Posterior vena cava (tissue), 2 donors: ENCODE measurements around the gene VWA1. TPM values are rescaled to one million over a fixed set of nuclear protein-coding genes. Genes with fewer than 3 reads are reported as not detected.
"Not testable (repeated sequence)": the region's sequence is repeated elsewhere in the genome, so short reads cannot be mapped to it uniquely, and the experiment has no call there.

ENCODE experiments used
- DNase-seq: peaks from one replicate; pipeline ENCODE4 v3.0.0-alpha.2; 2020; ENCODE audit warnings: low spot score
- intact Hi-C, 2 donors: fragments of 100-400 bp; cut with DNase I; formaldehyde crosslinking; loops; one replicate each; pipeline versions ENCODE4 v1.14.1 to v1.14.2; 2022 to 2023
- total RNA-seq, 2 donors: library from RNA; stranded (reverse); fragmentation: NEBNext Ultra II Directional; extraction: Animal tissue kit (Norgen Biotek cat#: 25700); gene quantifications; one replicate each; pipeline ENCODE4 v1.2.1, GENCODE V29; 2021
- donor health status: DM: yes; HTN: yes; CAD: no.
- donor health status: DM: yes; HTN: yes; CAD: no.

Gene VWA1
- total RNA-seq, 2 donors from 2014 or later, result 59.8 to 67.7 TPM

GRCh38 chr1:1471389-1472052 is 36.0 kb downstream of the VWA1 start, which contains the start of gene ATAD3B:
Gene ATAD3B, plus strand, starts transcription at chr1:1471765. Its CDS starts 120 bp downstream, at chr1:1471885.
- intact Hi-C loops, result no loop called here

GRCh38 chr1:1472053-1472876 is 36.8 kb downstream of the VWA1 start:
- intact Hi-C loops, DNase-seq: not testable (repeated sequence)

More at GRCh38 chr1:1471389-1472052, 36.0 kb downstream of the VWA1 start, which contains the start of gene ATAD3B:
- peak; percentile 98 for DNase-seq

GRCh38 chr1:1476011-1476410 is 40.5 kb downstream of the VWA1 start:
- DNase-seq, intact Hi-C loops: not testable (repeated sequence)

DNA sequence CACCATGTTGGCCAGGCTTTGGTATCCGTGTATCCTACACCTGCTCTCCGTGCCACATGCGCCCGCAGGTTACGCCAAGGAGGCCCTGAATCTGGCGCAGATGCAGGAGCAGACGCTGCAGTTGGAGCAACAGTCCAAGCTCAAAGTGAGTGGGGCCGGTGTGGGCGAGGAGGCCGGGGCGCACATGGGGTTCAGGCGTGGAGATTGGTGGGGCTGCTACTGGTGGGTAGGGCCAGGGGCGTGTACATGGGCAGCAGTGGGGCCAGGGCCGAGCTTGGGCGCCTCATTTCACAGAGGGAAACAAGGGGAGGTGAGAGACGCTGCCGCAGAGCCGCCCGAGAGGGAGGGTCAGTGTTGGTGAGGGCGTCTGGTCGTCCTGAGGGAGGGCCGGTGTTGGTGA is 41.7 kb downstream of the VWA1 start:
- DNase-seq, result no peak
- intact Hi-C loops, result no loop called here

DNA sequence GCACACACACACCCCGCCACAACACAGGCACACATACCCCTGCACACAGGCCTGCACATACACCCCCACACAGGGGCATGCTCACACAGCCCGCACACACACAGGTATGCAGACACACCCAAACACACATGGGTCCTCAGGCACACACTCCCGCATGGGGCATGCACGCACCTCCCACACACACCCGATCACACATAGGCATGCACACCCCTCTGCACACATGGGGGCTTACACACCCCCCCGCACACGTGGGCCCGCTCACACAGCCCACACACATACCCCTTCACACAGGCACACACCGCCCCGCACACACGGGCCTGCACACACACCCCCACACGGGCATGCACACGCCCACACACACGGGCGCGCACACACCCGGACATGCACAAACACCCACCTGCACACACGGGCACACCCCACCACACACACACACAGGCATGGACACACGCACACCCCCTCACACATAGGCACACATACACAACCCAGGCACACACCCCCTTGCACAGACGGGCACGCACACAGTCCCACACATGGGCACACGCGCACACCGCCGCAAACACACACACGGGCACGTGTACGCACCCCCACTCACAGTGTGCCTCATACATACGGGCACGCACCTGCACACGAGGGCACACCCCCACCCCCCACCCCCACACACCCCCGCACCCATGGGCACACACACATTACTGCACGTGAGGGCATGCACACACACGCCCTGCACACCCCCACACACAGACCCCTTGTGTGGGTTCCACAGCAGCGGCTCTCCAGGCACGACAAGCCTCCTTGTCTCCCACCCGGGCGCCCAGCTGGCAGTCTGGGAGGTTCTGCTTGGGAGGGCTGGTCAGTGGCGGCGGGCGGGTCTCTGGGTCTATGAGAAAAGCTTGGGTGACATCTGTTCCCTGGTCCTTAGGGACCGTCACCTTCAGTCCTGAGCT is 44.3 kb downstream of the VWA1 start:
- DNase-seq, result no peak
- intact Hi-C loops, result no loop called here

- DNase-seq, intact Hi-C loops: not testable (repeated sequence)
These were observed 45.0 kb downstream of the VWA1 start for GRCh38 chr1:1480488-1480867.

DNA sequence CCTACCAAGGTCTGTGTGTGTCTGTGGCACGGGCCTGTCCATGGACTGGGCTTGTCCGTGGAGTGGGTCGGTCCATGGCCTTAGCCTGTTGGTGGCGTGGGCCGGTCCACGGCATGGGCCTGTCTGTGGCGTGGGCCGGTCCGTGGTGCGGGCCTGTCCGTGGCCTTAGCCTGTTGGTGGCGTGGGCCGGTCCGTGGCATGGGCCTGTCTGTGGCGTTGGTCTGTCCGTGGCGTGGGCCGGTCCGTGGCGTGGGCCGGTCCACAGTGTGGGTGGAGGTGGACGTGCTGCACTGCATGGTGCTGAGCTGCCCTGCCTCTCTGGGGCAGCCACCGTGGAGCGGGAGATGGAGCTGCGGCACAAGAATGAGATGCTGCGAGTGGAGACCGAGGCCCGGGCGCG is 46.3 kb downstream of the VWA1 start:
- intact Hi-C loops, DNase-seq: not testable (repeated sequence)

DNA sequence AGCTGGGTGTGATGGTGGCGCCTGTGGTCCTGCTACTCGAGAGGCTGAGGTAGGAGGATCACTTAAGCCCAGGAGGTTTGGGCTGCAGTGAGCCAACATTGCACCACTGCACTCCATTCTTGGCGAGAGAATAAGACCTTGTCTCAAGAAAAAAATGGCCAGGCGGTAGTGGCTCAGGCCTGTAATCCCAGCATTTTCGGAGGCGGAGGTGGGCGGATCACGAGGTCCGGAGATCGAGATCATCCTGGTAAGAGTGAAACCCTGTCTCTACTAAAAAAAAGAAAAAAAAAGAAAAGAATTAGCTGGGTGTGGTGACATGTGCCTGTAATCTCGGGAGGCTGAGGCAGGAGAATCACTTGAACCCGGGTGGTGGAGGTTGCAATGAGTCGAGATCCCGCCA is 47.4 kb downstream of the VWA1 start:
- no peak for DNase-seq
- intact Hi-C loops, result no loop called here

DNA sequence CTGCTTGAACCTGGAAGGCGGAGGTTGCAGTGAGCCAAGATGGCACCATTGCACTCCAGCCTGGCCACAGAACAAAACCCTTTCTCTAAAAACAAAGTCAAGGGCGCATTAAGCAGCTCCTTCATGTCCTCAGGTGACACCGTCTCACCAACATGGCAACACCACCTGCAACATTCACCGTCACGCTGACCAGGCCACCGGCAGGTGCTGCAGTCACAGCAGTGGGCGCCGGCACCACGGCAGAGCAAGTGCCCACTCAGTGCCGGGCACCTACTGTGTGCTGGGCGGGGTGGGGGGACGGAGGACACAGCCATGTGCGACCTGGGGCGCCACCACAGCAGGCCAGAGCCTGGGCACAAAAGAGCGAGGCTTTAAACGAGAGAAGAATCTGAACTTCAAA is 48.2 kb downstream of the VWA1 start:
- DNase-seq, result no peak
- intact Hi-C loops, result no loop called here

GRCh38 chr1:1484976-1485750 is 49.7 kb downstream of the VWA1 start:
- intact Hi-C loops, DNase-seq: not testable (repeated sequence)

DNA sequence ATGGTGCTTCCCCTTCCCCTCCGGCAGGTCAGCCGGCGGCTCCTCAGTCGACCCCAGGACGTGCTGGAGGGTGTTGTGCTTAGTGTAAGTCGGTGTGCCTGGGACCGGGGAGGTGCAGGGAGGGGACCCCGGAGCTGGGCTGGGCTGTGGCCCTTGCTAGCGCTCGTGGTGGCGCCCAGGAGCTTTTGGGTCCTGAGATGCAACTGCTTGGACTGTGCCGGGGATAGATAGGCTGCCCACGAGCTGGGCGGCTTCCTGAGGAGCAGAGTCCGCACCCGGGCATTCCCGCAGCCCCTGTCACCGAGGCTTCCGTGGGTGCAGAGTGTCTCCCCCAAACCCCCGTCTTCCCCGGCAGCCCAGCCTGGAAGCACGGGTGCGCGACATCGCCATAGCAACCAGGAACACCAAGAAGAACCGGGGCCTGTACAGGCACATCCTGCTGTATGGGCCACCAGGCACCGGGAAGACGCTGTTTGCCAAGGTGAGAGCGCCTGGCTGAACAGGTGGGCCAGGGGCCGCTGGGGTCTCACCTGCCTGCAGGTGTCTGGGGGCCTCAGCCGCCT is 50.3 kb downstream of the VWA1 start:
- DNase-seq, intact Hi-C loops: not testable (repeated sequence)

DNA sequence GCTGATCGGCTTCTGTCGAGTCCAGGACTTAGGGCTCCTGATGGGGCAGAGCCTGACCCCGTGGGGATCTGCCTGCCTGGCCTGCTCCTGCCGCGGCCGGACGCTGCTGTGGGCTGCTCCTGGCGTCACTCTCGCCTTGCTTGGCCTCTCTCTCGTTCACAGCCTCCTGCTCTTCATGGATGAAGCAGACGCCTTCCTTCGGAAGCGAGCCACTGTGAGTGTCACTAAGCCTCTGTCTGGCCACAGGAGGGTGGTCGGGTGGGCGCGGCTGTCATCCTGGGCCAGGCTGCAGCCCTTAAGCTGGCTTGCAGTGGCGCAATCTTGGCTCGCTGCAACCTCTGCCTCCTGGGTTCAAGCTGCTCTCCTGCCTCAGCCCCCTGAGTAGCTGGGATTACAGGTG is 52.2 kb downstream of the VWA1 start:
- no peak for DNase-seq
- intact Hi-C loops, result no loop called here

DNA sequence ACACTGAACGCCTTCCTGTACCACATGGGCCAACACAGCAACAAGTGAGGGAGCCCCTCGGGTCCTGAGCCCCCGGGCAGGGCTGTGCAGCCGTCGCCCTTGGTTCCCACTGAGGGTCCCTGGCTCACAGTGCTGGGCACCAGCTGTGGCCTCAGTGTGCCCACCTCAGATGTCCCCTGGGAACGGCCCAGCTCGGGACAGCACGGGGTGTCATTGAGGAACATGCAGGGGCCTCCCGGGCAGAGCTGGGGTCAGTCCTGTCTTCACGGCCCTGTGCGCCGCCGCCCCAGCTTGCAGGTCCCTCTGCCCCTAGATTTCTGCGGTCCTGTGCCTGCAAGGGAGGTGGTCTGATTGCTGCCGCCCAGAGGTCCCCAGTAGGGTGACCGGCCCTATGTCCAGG is 53.7 kb downstream of the VWA1 start:
- no peak for DNase-seq
- intact Hi-C loops, result no loop called here

- intact Hi-C loops, result loop anchor here in 1 of 2 donors (5.0 kb wide), 1 partner anchor 1912 kb away; no protein-coding TSS in a partner anchor
- DNase-seq, result no peak
These were observed 54.4 kb downstream of the VWA1 start for GRCh38 chr1:1489861-1490260.

- intact Hi-C loops, result loop anchor here in 1 of 2 donors (5.0 kb wide), 1 partner anchor 1912 kb away; no protein-coding TSS in a partner anchor
- DNase-seq, result no peak
These were observed 55.2 kb downstream of the VWA1 start for GRCh38 chr1:1490633-1491230.

DNA sequence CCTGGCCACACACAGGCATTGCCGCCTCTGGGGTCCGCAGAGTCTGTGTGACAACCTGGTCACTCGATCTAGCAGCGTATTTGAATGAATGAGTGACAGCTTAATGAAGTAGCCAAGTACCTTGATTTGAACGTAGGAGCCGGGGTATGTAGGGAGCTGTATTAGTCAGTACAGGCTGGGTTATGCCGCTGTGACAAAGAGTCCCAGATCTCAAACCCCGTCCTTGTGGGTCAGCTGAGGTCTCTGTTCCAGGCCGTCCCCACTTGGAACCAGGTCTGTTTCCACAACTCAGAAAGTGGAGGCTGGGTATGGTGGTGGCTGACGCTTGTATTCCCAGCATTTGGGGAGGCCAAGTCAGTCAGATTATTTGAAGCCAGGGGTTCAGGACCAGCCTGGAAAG is 56.1 kb downstream of the VWA1 start:
- DNase-seq, result no peak
- intact Hi-C loops, result loop anchor here in 1 of 2 donors (5.0 kb wide), 1 partner anchor 1911 kb away; no protein-coding TSS in a partner anchor
